ENCODE results near the gene RPL5. TPM values are rescaled to one million over a fixed set of nuclear protein-coding genes. Genes with fewer than 3 reads are reported as not detected.
A peak's percentile ranks its signal among the peaks of the same experiment; 100 is the strongest.

RPL5 gene
- polyA plus RNA-seq, 3 donors = 921 to 1,114 (median 953) TPM

DNA sequence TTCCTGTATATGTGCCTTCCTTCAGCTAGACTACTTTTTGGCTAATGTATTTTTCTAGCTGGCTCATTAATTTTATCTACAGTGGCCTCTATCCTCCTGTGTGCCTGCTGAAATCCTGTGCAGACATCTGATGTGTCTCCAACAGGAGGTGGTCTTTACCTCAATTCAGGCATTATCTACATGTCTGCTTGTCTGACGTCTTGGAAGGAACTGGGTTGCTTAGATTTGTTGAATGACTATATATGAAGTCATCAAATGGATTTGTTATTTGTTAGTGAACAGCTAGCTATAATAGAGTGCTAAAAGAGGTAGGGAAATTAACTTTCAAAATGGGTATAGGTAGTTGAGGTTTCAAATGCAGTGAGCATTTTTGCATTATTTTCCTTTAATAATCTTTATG, 6.7 kb downstream of the RPL5 start:
- H3K4me2 ChIP-seq (replicated peaks; ENCODE audit: extremely low read depth, low read length, poor library complexity, severe bottlenecking) = no peak overlapping the region
- Mint-ChIP-seq H3K9me3 (no peaks in the 10 kb centered on the region), H3K27me3 (ENCODE audit: low read depth in 3 of 3) (no peaks in the 10 kb centered on the region), H3K27ac (peak overlapping the region in 2 of 7 donors; percentile 3 to 74), H3K4me3 (no peak overlapping the region), H3K36me3 (peaks cover 84 to 93% of the 10 kb centered on the region in 2 donors), H3K4me1 (peaks cover 18% of the 10 kb centered on the region)
- no peaks in the 10 kb centered on the region for H3K9me3 ChIP-seq (replicated peaks in 1 of 2; ENCODE audit: control insufficient read depth in 1 of 2, insufficient read depth in 1 of 2, low read length in 2 of 2)
- no peak overlapping the region for H2AFZ ChIP-seq (ENCODE audit: insufficient read depth, low read depth, low read length, poor library complexity, severe bottlenecking)
- no peaks in the 10 kb centered on the region for H3K27me3 ChIP-seq (ENCODE audit: control insufficient read depth in 2 of 2, insufficient read depth in 2 of 2, low read length in 2 of 2)
- H3K9ac ChIP-seq (ENCODE audit: insufficient read depth, low read length, poor library complexity, severe bottlenecking) = no peak overlapping the region
- H3K79me2 ChIP-seq (ENCODE audit: insufficient read depth, low read length) = peaks cover 71% of the 10 kb centered on the region
- peak overlapping the region in 1 of 2 donors; percentile 42 for H3K27ac ChIP-seq (ENCODE audit: low read depth in 1 of 2, low read length in 2 of 2)
- peaks cover 5 to 8% of the 10 kb centered on the region in 2 donors for H3K4me1 ChIP-seq (ENCODE audit: control insufficient read depth in 1 of 2, insufficient read depth in 2 of 2, low read length in 2 of 2)
- DNase-seq = no peak
- intact Hi-C loops (cut with micrococcal nuclease) = no loop called here
- no peak overlapping the region for H3K4me3 ChIP-seq (replicated peaks in 1 of 3; ENCODE audit: low read depth in 2 of 3, low read length in 3 of 3)
- H4K20me1 ChIP-seq (ENCODE audit: insufficient read depth, low read length) = peaks cover 79% of the 10 kb centered on the region
- WGBS (ENCODE audit: insufficient coverage) = 38% methylated on average over 1 of the region's 1 CpG
- TF ChIP-seq, protein P1, sequence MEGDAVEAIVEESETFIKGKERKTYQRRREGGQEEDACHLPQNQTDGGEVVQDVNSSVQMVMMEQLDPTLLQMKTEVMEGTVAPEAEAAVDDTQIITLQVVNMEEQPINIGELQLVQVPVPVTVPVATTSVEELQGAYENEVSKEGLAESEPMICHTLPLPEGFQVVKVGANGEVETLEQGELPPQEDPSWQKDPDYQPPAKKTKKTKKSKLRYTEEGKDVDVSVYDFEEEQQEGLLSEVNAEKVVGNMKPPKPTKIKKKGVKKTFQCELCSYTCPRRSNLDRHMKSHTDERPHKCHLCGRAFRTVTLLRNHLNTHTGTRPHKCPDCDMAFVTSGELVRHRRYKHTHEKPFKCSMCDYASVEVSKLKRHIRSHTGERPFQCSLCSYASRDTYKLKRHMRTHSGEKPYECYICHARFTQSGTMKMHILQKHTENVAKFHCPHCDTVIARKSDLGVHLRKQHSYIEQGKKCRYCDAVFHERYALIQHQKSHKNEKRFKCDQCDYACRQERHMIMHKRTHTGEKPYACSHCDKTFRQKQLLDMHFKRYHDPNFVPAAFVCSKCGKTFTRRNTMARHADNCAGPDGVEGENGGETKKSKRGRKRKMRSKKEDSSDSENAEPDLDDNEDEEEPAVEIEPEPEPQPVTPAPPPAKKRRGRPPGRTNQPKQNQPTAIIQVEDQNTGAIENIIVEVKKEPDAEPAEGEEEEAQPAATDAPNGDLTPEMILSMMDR (IDR thresholded peaks at IDR 0.05) = no peak
- peaks cover 92 to 99% of the 10 kb centered on the region in 2 donors for H3K36me3 ChIP-seq (replicated peaks in 1 of 2; ENCODE audit: control insufficient read depth in 1 of 2, insufficient read depth in 2 of 2, low read length in 2 of 2)

DNA sequence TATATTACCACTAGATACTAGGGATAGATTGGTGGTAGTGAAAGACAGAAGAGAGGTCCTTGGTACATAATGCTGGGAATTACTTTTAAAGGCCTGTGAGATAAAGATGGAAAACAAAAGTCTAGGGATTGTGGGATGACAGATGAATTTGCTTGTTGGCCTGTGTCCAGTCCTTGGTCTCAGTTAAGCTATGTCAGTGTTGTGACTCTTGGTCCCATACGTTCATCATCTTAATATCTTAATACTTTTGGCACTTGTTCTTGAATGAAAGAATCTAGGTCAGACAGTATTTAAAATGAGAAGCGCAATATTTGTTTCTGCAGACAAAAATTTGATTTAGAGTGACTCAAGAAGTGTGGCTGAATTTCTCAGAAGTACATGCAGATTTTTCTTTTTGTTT, 7.6 kb downstream of the RPL5 start:
- Histone ChIP-seq H3K27me3 (ENCODE audit: control insufficient read depth in 2 of 2, insufficient read depth in 2 of 2, low read length in 2 of 2) (no peaks in the 10 kb centered on the region), H3K9me3 (replicated peaks in 1 of 2; ENCODE audit: control insufficient read depth in 1 of 2, insufficient read depth in 1 of 2, low read length in 2 of 2) (no peaks in the 10 kb centered on the region), H3K27ac (ENCODE audit: low read depth in 1 of 2, low read length in 2 of 2) (no peak overlapping the region), H3K4me1 (ENCODE audit: control insufficient read depth in 1 of 2, insufficient read depth in 2 of 2, low read length in 2 of 2) (no peaks in the 10 kb centered on the region), H3K4me2 (replicated peaks; ENCODE audit: extremely low read depth, low read length, poor library complexity, severe bottlenecking) (no peak overlapping the region), H3K79me2 (ENCODE audit: insufficient read depth, low read length) (peaks cover 61% of the 10 kb centered on the region), H3K36me3 (replicated peaks in 1 of 2; ENCODE audit: control insufficient read depth in 1 of 2, insufficient read depth in 2 of 2, low read length in 2 of 2) (peaks cover 92 to 99% of the 10 kb centered on the region in 2 donors), H3K9ac (ENCODE audit: insufficient read depth, low read length, poor library complexity, severe bottlenecking) (no peak overlapping the region), H4K20me1 (ENCODE audit: insufficient read depth, low read length) (peaks cover 73% of the 10 kb centered on the region), H2AFZ (ENCODE audit: insufficient read depth, low read depth, low read length, poor library complexity, severe bottlenecking) (no peak overlapping the region), H3K4me3 (replicated peaks in 1 of 3; ENCODE audit: low read depth in 2 of 3, low read length in 3 of 3) (no peak overlapping the region)
- H3K27me3 Mint-ChIP-seq (ENCODE audit: low read depth in 3 of 3) = no peaks in the 10 kb centered on the region
- peaks cover 90 to 96% of the 10 kb centered on the region in 2 donors for H3K36me3 Mint-ChIP-seq
- no peak overlapping the region for H3K4me3 Mint-ChIP-seq
- no CpG with 5 or more reads among the region's 2 CpGs for WGBS (ENCODE audit: insufficient coverage)
- DNase-seq = no peak
- TF ChIP-seq, protein P1 (IDR thresholded peaks at IDR 0.05) = no peak
- no peak overlapping the region for H3K27ac Mint-ChIP-seq
- H3K4me1 Mint-ChIP-seq = peaks cover 10% of the 10 kb centered on the region
- intact Hi-C loops (cut with micrococcal nuclease) = no loop called here
- H3K9me3 Mint-ChIP-seq = no peaks in the 10 kb centered on the region

Data from CD14-positive monocyte (primary cell).